ENCODE results near the gene ADRB2. TPM values are rescaled to one million over a fixed set of nuclear protein-coding genes. Genes with fewer than 3 reads are reported as not detected.
"Not testable (repeated sequence)": the region's sequence is repeated elsewhere in the genome, so short reads cannot be mapped to it uniquely, and the experiment has no call there.

Gene ADRB2
- total RNA-seq, 1 experiment from 2014 or later: 1.0 TPM

DNA sequence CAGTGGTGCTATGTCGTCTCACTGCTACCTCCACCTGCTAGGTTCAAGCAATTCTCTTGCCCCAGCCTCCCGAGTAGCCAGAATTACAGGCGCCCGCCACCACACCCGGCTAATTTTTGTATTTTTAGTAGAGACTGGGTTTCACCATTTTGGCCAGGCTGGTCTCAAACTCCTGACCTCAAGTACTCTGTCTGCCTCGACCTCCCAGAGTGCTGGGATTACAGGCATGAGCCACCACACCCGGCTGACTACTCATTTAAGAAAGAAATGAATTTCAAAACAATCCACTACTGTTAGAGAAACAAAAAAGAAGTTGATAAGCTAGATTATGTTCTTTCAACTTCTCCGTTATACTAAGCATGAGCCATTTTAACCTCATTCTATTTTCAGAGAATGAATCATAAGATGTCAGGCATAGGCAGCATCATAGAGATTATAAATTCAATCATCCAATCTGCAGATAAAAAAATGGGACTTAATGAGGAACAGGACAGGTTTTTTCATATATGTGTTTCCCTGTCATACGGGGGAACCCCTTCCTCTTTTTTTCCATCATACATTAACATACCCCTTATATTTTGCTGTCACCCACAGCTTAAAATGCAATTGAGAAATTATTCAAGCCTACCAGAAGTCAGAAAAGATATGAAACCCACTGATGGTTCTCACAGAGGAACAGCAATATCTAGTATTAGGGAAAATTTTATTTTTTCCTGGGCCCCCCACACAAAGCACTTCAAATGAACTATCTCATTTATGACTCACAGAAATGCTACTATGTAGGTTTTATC is 26.5 kb upstream of the ADRB2 start:
- in situ Hi-C loops (cut with HindIII; ENCODE audit: low pct_unique_long_range_greater_than_20kb, low sequenced_read_pairs) (no loop called here), intact Hi-C loops (cut with micrococcal nuclease; ENCODE audit: unreplicated experiment) (no loop called here)
- no peak for ATAC-seq
- Histone ChIP-seq H3K27ac (ENCODE audit: low read length) (no peak overlapping the region), H3K4me3 (ENCODE audit: low read depth in 2 of 2, low read length in 2 of 2) (no peak overlapping the region), H3K36me3 (ENCODE audit: control insufficient read depth, insufficient read depth, low read length) (no peaks in the 10 kb centered on the region), H3K9me3 (ENCODE audit: control insufficient read depth, insufficient read depth, low read depth, low read length) (no peaks in the 10 kb centered on the region), H3K27me3 (ENCODE audit: control insufficient read depth, insufficient read depth, low read length) (no peaks in the 10 kb centered on the region), H3K4me1 (ENCODE audit: control insufficient read depth, insufficient read depth, low read length) (no peaks in the 10 kb centered on the region)
- ChIA-PET POLR2A (no interaction called here), CTCF (no interaction called here)
- no TSS peak for BruUV-seq (replicated peaks)
- DNase-seq (ENCODE audit: low read depth, low spot score): no peak
- TF ChIP-seq SIN3A (IDR thresholded peaks at IDR 0.05; ENCODE audit: borderline replicate concordance, insufficient read depth, low read depth, low read length): no peak
- no peak for TF ChIP-seq TCF7L2 (IDR thresholded peaks at IDR 0.05; ENCODE audit: low read depth, low read length)
- TF ChIP-seq, protein P1, sequence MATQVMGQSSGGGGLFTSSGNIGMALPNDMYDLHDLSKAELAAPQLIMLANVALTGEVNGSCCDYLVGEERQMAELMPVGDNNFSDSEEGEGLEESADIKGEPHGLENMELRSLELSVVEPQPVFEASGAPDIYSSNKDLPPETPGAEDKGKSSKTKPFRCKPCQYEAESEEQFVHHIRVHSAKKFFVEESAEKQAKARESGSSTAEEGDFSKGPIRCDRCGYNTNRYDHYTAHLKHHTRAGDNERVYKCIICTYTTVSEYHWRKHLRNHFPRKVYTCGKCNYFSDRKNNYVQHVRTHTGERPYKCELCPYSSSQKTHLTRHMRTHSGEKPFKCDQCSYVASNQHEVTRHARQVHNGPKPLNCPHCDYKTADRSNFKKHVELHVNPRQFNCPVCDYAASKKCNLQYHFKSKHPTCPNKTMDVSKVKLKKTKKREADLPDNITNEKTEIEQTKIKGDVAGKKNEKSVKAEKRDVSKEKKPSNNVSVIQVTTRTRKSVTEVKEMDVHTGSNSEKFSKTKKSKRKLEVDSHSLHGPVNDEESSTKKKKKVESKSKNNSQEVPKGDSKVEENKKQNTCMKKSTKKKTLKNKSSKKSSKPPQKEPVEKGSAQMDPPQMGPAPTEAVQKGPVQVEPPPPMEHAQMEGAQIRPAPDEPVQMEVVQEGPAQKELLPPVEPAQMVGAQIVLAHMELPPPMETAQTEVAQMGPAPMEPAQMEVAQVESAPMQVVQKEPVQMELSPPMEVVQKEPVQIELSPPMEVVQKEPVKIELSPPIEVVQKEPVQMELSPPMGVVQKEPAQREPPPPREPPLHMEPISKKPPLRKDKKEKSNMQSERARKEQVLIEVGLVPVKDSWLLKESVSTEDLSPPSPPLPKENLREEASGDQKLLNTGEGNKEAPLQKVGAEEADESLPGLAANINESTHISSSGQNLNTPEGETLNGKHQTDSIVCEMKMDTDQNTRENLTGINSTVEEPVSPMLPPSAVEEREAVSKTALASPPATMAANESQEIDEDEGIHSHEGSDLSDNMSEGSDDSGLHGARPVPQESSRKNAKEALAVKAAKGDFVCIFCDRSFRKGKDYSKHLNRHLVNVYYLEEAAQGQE (IDR thresholded peaks at IDR 0.05; ENCODE audit: insufficient read depth in 1 of 2, low read depth in 2 of 2, low read length in 1 of 2): no peak
- no peak for TF ChIP-seq POLR2AphosphoS5 (IDR thresholded peaks at IDR 0.05; ENCODE audit: low read depth, low read length)
- TF ChIP-seq, protein P2, sequence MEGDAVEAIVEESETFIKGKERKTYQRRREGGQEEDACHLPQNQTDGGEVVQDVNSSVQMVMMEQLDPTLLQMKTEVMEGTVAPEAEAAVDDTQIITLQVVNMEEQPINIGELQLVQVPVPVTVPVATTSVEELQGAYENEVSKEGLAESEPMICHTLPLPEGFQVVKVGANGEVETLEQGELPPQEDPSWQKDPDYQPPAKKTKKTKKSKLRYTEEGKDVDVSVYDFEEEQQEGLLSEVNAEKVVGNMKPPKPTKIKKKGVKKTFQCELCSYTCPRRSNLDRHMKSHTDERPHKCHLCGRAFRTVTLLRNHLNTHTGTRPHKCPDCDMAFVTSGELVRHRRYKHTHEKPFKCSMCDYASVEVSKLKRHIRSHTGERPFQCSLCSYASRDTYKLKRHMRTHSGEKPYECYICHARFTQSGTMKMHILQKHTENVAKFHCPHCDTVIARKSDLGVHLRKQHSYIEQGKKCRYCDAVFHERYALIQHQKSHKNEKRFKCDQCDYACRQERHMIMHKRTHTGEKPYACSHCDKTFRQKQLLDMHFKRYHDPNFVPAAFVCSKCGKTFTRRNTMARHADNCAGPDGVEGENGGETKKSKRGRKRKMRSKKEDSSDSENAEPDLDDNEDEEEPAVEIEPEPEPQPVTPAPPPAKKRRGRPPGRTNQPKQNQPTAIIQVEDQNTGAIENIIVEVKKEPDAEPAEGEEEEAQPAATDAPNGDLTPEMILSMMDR (IDR thresholded peaks at IDR 0.05): no peak

DNA sequence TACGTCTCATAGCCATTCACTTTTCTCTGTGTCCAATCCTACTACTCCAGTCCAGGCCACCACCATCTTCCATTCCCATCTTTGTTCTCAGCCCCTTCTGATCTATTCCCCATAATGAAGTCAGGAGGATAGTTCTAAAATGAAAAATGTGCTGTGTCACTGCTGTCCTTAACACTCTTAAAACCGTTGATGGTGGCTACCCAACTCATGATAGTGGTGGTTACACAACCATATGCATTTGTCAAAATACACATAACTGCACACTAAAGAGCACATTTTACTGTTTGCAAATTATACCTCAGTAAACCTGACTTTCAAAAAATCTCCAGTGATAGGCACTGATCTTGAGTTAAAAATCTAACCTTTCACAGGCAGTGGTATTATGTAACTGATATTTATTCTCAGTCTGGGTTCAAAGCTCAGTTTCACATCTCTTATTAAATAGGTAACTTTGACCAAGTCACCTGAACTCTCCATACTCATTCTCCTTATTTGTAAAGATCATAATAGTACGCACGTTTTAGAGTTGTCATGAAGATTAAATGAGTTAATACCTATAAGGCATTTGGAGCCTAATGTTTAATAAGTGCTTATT is 24.6 kb upstream of the ADRB2 start:
- ATAC-seq (no peak), DNase-seq (ENCODE audit: low read depth, low spot score) (no peak)
- no peaks in the 10 kb centered on the region for H3K9me3 ChIP-seq (ENCODE audit: control insufficient read depth, insufficient read depth, low read depth, low read length)
- TF ChIP-seq, protein P2 (IDR thresholded peaks at IDR 0.05): no peak
- no peak for TF ChIP-seq TCF7L2 (IDR thresholded peaks at IDR 0.05; ENCODE audit: low read depth, low read length)
- no peak for TF ChIP-seq POLR2AphosphoS5 (IDR thresholded peaks at IDR 0.05; ENCODE audit: low read depth, low read length)
- no peak for TF ChIP-seq SIN3A (IDR thresholded peaks at IDR 0.05; ENCODE audit: borderline replicate concordance, insufficient read depth, low read depth, low read length)
- TF ChIP-seq, protein P1 (IDR thresholded peaks at IDR 0.05; ENCODE audit: insufficient read depth in 1 of 2, low read depth in 2 of 2, low read length in 1 of 2): no peak
- no peak overlapping the region for H3K4me3 ChIP-seq (ENCODE audit: low read depth in 2 of 2, low read length in 2 of 2)
- intact Hi-C loops (cut with micrococcal nuclease; ENCODE audit: unreplicated experiment) (no loop called here), in situ Hi-C loops (cut with HindIII; ENCODE audit: low pct_unique_long_range_greater_than_20kb, low sequenced_read_pairs) (no loop called here)
- H3K36me3 ChIP-seq (ENCODE audit: control insufficient read depth, insufficient read depth, low read length): no peaks in the 10 kb centered on the region
- H3K4me1 ChIP-seq (ENCODE audit: control insufficient read depth, insufficient read depth, low read length): no peaks in the 10 kb centered on the region
- H3K27me3 ChIP-seq (ENCODE audit: control insufficient read depth, insufficient read depth, low read length): no peaks in the 10 kb centered on the region
- no TSS peak for BruUV-seq (replicated peaks)
- no peak overlapping the region for H3K27ac ChIP-seq (ENCODE audit: low read length)
- POLR2A ChIA-PET: no interaction called here
- CTCF ChIA-PET: no interaction called here

DNA sequence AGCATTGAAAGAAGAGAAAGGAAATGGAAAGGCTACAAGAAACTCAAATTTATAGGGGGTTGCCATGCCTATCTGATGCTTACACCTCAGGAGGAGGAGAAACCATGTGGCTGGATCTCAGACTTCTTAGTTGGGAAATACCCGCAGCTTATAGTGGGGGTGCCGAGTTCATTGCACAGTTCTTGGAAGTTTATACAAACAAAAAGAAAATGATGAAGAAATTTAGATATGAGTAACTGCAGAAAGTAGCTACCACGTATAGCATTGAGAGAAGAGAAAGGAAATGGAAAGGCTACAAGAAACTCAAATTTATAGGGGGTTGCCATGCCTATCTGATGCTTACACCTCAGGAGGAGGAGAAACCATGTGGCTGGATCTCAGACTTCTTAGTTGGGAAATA is 23.0 kb upstream of the ADRB2 start:
- H3K4me3 ChIP-seq (ENCODE audit: low read depth in 2 of 2, low read length in 2 of 2); H3K27ac ChIP-seq (ENCODE audit: low read length); H3K36me3 ChIP-seq (ENCODE audit: control insufficient read depth, insufficient read depth, low read length); ATAC-seq; H3K4me1 ChIP-seq (ENCODE audit: control insufficient read depth, insufficient read depth, low read length); intact Hi-C loops (cut with micrococcal nuclease; ENCODE audit: unreplicated experiment); CTCF ChIA-PET; DNase-seq (ENCODE audit: low read depth, low spot score); BruUV-seq (replicated peaks); in situ Hi-C loops (cut with HindIII; ENCODE audit: low pct_unique_long_range_greater_than_20kb, low sequenced_read_pairs); H3K27me3 ChIP-seq (ENCODE audit: control insufficient read depth, insufficient read depth, low read length); H3K9me3 ChIP-seq (ENCODE audit: control insufficient read depth, insufficient read depth, low read depth, low read length); POLR2A ChIA-PET: not testable (repeated sequence)

All from Panc1 (cell line).